Prostate gland (tissue), 2 donors: ENCODE measurements around the gene POU2AF1.

Experiments
- POLR2A ChIP-seq: fragments of 450-650 bp; IDR thresholded peaks from one replicate; pipeline ENCODE4 v1.6.1; 2016; ENCODE audit warnings: antibody characterized with exemption, mild to moderate bottlenecking
- POLR2AphosphoS5 ChIP-seq: sonication (generic); formaldehyde crosslinking; IDR thresholded peaks from one replicate; pipeline ENCODE4 v1.6.1; 2017; ENCODE audit warnings: antibody characterized with exemption
- TF ChIP-seq, protein P1 (sequence below), 4 experiments: fragments of 200-600 bp in 2 of 4; fragments of 450-650 bp in 2 of 4; sonication (generic) in 2 of 4; IDR thresholded peaks; 1 replicate in 3 of 4; 2 replicates in 1 of 4; pipeline ENCODE4 v1.5.1; 2016 to 2019; ENCODE audit warnings: antibody characterized with exemption in 4 of 4, mild to moderate bottlenecking in 2 of 4, moderate library complexity in 2 of 4

DNA sequence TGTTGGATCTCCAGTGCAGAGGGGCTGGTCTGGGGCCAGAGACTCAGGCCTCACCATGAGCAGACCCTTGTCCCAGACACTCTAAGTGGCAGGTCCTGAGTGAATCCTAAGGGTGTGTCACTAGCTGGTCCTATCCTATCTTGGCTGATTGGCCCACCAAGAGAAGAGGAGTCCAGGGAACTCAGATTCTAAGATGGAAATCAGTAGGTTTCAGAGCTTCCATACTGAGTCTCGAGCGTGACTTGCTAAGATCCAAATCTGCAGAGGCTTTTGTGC lies 10.9 kb downstream of the POU2AF1 start:
- TF ChIP-seq, protein P1, sequence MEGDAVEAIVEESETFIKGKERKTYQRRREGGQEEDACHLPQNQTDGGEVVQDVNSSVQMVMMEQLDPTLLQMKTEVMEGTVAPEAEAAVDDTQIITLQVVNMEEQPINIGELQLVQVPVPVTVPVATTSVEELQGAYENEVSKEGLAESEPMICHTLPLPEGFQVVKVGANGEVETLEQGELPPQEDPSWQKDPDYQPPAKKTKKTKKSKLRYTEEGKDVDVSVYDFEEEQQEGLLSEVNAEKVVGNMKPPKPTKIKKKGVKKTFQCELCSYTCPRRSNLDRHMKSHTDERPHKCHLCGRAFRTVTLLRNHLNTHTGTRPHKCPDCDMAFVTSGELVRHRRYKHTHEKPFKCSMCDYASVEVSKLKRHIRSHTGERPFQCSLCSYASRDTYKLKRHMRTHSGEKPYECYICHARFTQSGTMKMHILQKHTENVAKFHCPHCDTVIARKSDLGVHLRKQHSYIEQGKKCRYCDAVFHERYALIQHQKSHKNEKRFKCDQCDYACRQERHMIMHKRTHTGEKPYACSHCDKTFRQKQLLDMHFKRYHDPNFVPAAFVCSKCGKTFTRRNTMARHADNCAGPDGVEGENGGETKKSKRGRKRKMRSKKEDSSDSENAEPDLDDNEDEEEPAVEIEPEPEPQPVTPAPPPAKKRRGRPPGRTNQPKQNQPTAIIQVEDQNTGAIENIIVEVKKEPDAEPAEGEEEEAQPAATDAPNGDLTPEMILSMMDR (IDR thresholded peaks at IDR 0.05) = no peak
- TF ChIP-seq POLR2AphosphoS5 (no peak), POLR2A (no peak)
